Measurements from ENCODE around the gene PICALM. TPM values are rescaled to one million over a fixed set of nuclear protein-coding genes. Genes with fewer than 3 reads are reported as not detected.
"Not testable (repeated sequence)": the region's sequence is repeated elsewhere in the genome, so short reads cannot be mapped to it uniquely, and the experiment has no call there.

The PICALM gene
- polyA plus RNA-seq, 4 donors: 226 to 285 (median 254) TPM

DNA sequence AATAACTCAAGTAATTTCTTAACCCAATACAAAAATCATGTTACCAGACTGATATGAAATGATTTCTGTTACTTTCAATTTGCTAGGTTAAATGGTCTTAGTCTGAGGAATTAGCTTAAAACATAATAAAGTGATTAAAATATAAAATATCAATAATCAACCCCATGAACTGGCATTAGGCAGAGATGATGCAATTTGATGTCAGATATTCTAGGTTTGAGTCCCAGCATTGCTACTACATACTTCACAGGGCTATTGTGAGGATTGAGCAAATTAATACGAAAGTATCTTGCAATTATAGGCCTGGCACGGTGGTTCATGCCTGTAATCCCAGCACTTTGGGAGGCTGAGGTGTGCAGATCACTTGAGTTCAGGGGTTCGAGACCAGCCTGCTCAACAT lies 66.5 kb downstream of the PICALM start:
- DNase-seq (ENCODE audit: low read depth in 4 of 4, low spot score in 2 of 4): no peak

- no peak for DNase-seq (ENCODE audit: low read depth in 4 of 4, low spot score in 2 of 4)
These were observed 77.4 kb downstream of the PICALM start for GRCh38 chr11:85991508-85991907.

DNA sequence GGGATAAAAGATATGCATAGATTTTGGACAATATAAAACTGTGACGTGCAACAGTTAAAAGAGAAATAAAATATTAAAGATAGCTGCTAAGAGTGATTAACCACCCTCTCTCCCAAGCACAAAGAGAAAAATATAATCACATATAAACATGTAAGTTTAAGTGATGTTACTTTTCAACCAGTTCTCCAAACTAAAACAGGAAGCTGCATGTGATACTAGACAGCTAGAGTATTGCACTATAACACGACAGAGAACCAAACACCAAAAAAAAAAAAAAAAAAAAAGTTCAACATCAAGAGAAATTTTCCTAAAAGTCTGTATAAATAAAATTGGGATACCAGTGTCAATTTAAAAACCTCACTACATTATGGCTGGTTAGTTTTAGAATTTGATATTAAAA lies 79.1 kb downstream of the PICALM start:
- no peak for DNase-seq (ENCODE audit: low read depth in 4 of 4, low spot score in 2 of 4)

- no peak for DNase-seq (ENCODE audit: low read depth in 4 of 4, low spot score in 2 of 4)
These were observed 80.1 kb downstream of the PICALM start for GRCh38 chr11:85988780-85989179.

DNA sequence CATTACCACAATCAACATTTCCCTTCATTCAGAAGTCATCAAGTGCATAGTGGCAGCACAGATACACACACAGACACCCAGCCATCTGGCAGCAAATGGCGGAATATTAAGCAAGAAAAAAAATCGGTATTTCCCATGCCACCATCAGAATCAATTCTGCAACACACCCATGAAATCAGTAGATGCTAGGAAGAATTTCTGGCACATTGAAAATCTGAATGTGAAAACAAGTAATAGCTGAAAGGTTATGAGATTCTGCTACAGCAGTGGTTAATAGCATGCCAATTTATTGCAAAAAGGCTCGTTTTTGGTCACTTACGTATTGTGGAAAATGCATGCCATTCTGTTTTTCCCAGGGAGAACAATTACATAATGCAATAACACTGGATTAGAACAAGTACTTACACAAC lies 91.1 kb downstream of the PICALM start:
- no peak for DNase-seq (ENCODE audit: low read depth in 4 of 4, low spot score in 2 of 4)

- DNase-seq (ENCODE audit: low read depth in 4 of 4, low spot score in 2 of 4): no peak
These were observed 92.4 kb downstream of the PICALM start for GRCh38 chr11:85976525-85976924.

DNA sequence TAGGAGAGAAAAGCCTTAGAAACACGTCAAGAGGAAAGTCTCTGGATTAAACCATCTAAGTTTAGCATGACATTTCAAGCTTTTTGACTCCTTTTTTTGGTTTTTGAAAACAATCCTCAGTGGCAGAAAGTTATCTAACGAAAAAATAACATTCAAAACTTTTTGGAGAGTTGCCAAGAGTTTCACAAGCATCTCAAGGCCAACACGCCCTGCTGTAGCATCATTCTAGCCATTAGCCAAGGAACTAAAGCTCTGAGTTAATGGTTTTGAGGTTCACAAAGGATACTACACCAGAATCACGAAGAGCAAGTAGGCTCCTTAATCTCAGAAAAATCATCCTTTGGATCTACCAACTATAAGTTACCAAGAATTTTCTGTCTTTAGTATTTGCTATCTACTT lies 94.8 kb downstream of the PICALM start:
- no peak for DNase-seq (ENCODE audit: low read depth in 4 of 4, low spot score in 2 of 4)

DNA sequence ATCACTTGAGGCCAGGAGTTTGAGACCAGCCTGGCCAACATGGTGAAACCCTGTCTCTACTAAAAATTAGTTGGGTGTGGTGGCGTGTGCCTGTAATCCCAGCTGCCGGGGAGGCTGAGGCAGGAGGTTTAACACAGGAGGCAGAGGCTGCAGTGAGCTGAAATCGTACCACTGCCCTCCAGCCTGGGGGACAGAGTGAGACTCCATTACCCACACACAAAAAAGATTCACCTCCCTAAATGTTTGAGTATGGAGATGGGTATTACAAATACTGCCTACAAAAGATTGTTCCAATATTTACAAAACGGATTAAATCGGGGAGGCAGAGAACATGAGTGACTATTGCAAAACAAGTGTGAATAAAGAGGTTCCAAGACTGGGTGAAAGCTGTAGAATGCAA lies 98.3 kb downstream of the PICALM start:
- no peak for DNase-seq (ENCODE audit: low read depth in 4 of 4, low spot score in 2 of 4)

GRCh38 chr11:85967457-85967856 lies 101.4 kb downstream of the PICALM start:
- DNase-seq (ENCODE audit: low read depth in 4 of 4, low spot score in 2 of 4): no peak

DNA sequence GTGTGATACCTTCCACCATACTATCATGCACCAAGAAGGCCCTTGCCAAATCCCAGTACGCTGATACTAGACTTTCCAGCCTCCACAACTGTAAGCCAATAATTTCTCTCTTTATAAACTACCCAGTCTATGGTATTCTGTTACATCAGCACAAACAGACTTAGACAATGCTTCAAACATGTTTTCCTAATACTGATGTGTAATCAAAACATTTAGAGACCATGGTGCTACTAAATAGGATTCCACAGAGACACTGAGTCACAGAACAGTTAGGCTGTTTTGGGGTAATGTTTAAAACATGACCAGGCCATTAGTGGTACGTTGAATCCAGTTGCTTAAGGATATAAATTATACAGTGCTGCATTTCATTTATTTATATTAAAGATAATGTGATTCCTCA lies 103.7 kb downstream of the PICALM start:
- DNase-seq (ENCODE audit: low read depth in 4 of 4, low spot score in 2 of 4): no peak

DNA sequence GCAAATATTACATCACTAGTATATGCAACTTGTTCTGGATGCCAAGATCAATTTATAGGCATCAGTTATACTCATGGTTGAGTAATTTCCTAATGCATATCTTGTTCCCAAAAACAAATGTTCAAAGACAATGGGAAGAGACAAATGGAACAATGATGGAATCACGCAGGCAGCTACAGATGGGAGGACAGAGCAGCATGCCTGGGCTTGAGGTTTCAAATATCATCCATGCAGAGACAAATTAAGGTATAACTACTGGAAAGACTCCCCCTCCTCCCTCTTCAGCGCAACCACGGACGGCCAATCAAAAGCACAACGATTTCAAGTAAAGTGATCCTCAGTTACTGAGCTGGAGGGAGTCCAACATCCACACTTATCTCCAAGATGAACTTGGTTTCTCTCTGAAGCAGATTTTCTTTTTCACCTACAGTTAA lies 106.9 kb downstream of the PICALM start:
- peak; percentile 27 to 51 (median 38) for DNase-seq (ENCODE audit: low read depth in 4 of 4, low spot score in 2 of 4)

DNA sequence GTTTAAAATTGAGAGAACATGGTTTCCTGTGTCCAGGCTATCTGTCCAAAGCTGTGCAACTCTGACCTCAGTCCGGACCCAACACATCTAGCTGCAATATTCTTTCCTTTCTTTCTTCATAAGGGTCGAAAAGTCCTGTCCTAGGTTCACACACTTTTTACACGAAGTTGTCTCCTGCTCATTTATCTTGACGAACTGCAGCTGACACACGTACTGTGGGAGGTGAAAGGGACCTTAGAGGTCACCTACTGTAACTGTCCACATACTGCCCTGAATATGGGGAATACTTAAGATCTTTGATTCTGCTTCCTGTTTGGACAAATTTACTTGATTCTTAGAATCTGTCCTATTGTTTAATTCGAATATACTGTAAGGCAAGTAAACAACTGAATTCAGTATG lies 107.8 kb downstream of the PICALM start:
- DNase-seq (ENCODE audit: low read depth in 4 of 4, low spot score in 2 of 4): no peak

DNA sequence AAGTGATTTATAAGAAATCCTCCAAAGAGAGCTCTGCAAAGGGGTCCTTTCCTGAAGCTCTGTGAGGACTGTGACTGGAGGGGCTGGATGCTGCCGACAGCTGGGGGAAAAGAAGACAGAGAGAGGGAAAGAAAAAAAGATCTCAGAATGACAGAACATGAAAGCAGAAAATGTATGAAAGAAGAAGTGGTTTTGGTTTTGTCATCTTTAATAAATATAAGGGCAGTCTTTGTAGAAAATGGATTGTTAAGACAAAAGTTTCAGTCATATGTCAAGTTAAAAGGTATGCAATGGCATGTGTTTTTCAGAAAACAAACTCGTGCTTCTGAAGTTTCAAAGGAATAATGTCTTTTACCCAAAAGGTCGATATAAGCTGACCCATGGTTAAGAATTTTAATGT lies 108.2 kb downstream of the PICALM start:
- no peak for DNase-seq (ENCODE audit: low read depth in 4 of 4, low spot score in 2 of 4)

GRCh38 chr11:85955531-85955930 lies 113.4 kb downstream of the PICALM start:
- no peak for DNase-seq (ENCODE audit: low read depth in 4 of 4, low spot score in 2 of 4)

GRCh38 chr11:85953491-85954143 lies 115.3 kb downstream of the PICALM start:
- DNase-seq (ENCODE audit: low read depth in 4 of 4, low spot score in 2 of 4): no peak

GRCh38 chr11:85952108-85952485 lies 116.8 kb downstream of the PICALM start:
- DNase-seq (ENCODE audit: low read depth in 4 of 4, low spot score in 2 of 4): not testable (repeated sequence)

- DNase-seq (ENCODE audit: low read depth in 4 of 4, low spot score in 2 of 4): no peak
These were observed 117.3 kb downstream of the PICALM start for GRCh38 chr11:85951428-85952107.

DNA sequence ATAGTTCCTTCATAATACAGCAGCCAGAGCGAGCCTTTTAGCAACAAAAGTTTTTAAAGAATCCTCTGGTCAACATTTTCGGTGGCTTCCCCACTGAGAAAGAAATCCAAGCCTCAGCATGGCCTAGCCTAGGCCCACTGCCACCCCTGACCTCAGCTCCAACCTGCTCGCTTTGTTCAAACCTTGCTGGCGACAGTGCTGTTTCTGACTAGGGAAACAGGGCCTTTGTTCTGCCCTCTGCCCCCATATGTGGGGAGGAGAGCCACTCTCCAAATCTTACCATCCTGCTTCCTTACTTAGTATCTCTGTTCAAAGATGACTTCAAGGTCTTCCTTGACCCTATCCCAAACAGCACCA lies 117.9 kb downstream of the PICALM start:
- DNase-seq (ENCODE audit: low read depth in 4 of 4, low spot score in 2 of 4): no peak

GRCh38 chr11:85950317-85951048 lies 118.4 kb downstream of the PICALM start:
- DNase-seq (ENCODE audit: low read depth in 4 of 4, low spot score in 2 of 4): no peak

DNA sequence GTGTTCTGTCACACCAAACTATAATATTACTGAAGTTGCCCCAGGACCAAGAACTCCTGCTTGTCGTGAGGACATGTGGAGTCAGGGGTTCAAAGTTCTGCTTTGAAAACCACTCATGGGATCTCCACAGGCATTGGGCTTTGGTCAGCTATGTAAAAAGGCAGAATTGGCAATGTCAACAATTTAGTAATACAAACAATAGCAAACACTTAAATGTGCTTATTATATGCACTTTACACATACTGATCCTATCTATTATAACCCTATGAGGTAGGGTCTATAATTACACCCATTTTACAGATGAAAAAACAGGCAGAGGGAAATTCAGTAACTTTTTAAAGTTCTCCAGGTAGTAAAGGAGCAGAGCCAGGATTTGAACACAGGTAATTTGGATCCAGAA lies 119.1 kb downstream of the PICALM start:
- DNase-seq (ENCODE audit: low read depth in 4 of 4, low spot score in 2 of 4): no peak

GRCh38 chr11:85948884-85949283 lies 120.0 kb downstream of the PICALM start:
- no peak for DNase-seq (ENCODE audit: low read depth in 4 of 4, low spot score in 2 of 4)

Measured in left renal cortex interstitium (tissue), 4 donors.